Panc1 (cell line): ENCODE measurements around the gene PDE11A. TPM values are rescaled to one million over a fixed set of nuclear protein-coding genes. Genes with fewer than 3 reads are reported as not detected.

ENCODE experiments used
- ATAC-seq: fragments of 200-7000 bp; cut with Tn5 transposase; 2 replicates; pipeline ENCODE4 v1.9.1; 2020; ENCODE audit warnings: mild to moderate bottlenecking, moderate library complexity
- BruUV-seq: library from RNA; stranded (reverse); fragments of 400-500 nt; replicated peaks from 2 replicates; lab custom pipeline; 2021; lab: Mats Ljungman, UMichigan
- CTCF ChIA-PET: fragments of 300-600 bp; sonication (Branson Sonifier 250); formaldehyde crosslinking; loops from one replicate; lab custom pipeline; 2022; ENCODE audit warnings: antibody characterized with exemption; lab: Charles Lee
- POLR2A ChIA-PET: fragments of 300-600 bp; sonication (Branson Sonifier 250); formaldehyde crosslinking; loops from one replicate; lab custom pipeline; 2022; ENCODE audit warnings: antibody characterized with exemption; lab: Charles Lee
- DNase-seq: peaks from one replicate; pipeline ENCODE4 v3.0.0-alpha.2; 2010; ENCODE audit warnings: low read depth, low spot score
- H3K27ac ChIP-seq: 2 replicates; pipeline ENCODE4 v1.5.1; 2011; ENCODE audit warnings: mild to moderate bottlenecking, low read length, inconsistent platforms
- H3K27me3 ChIP-seq: fragments of 200-500 bp; sonication (Bioruptor generic); 2 replicates; pipeline ENCODE4 v1.6.0; 2014; ENCODE audit warnings: low read length, inconsistent platforms; ENCODE audit not compliant: control insufficient read depth, insufficient read depth
- H3K36me3 ChIP-seq: fragments of 200-500 bp; sonication (Bioruptor generic); 2 replicates; pipeline ENCODE4 v1.5.1; 2014; ENCODE audit warnings: inconsistent platforms, mild to moderate bottlenecking, low read length, moderate library complexity; ENCODE audit not compliant: control insufficient read depth, insufficient read depth
- H3K4me1 ChIP-seq: 2 replicates; pipeline ENCODE4 v1.5.1; 2011; ENCODE audit warnings: inconsistent platforms, mild to moderate bottlenecking, low read length, moderate library complexity; ENCODE audit not compliant: control insufficient read depth, insufficient read depth
- H3K4me3 ChIP-seq, 2 experiments: 2 replicates each; pipeline ENCODE4 v1.5.1; 2011 to 2012; ENCODE audit warnings: low read depth in 2 of 2, low read length in 2 of 2, mild to moderate bottlenecking in 2 of 2, inconsistent platforms in 1 of 2, moderate library complexity in 1 of 2
- H3K9me3 ChIP-seq: fragments of 200-500 bp; sonication (Bioruptor generic); 2 replicates; pipeline ENCODE4 v1.5.1; 2014; ENCODE audit warnings: low read depth, mild to moderate bottlenecking, inconsistent platforms, low read length, moderate library complexity; ENCODE audit not compliant: control insufficient read depth, insufficient read depth
- POLR2AphosphoS5 ChIP-seq: IDR thresholded peaks from 2 replicates; pipeline ENCODE4 v1.6.1; 2012; ENCODE audit warnings: mild to moderate bottlenecking, low read depth, low read length, moderate library complexity
- SIN3A ChIP-seq: IDR thresholded peaks from 2 replicates; pipeline ENCODE4 v1.6.1; 2012; ENCODE audit warnings: low read depth, mild to moderate bottlenecking, low read length, moderate library complexity, borderline replicate concordance; ENCODE audit not compliant: insufficient read depth
- TCF7L2 ChIP-seq: IDR thresholded peaks from 2 replicates; pipeline ENCODE4 v1.6.1; 2011; ENCODE audit warnings: mild to moderate bottlenecking, low read depth, low read length, inconsistent platforms
- in situ Hi-C: cut with HindIII; loops from 2 replicates; pipeline ENCODE4 v1.10.0; 2016; ENCODE audit warnings: low sequenced_read_pairs, low pct_unique_long_range_greater_than_20kb
- intact Hi-C: fragments of 100-400 bp; cut with micrococcal nuclease; formaldehyde crosslinking; loops from one replicate; pipeline ENCODE4 v1.10.0; 2022; ENCODE audit not compliant: unreplicated experiment
- total RNA-seq: library from RNA; stranded (reverse); gene quantifications from one replicate; pipeline ENCODE4 v1.2.1, GENCODE V29; 2021; ENCODE audit not compliant: unreplicated experiment
- TF ChIP-seq, protein P1 (sequence below): fragments of 450-650 bp; IDR thresholded peaks from 2 replicates; pipeline ENCODE4 v1.5.1; 2017; ENCODE audit warnings: mild to moderate bottlenecking
- TF ChIP-seq, protein P2 (sequence below), 2 experiments: IDR thresholded peaks; 2 replicates each; pipeline ENCODE4 v1.6.1; 2011 to 2012; ENCODE audit warnings: low read depth in 2 of 2, control low read depth in 1 of 2, low read length in 1 of 2, mild to moderate bottlenecking in 1 of 2, moderate library complexity in 1 of 2; ENCODE audit not compliant: insufficient read depth in 1 of 2

PDE11A gene
- total RNA-seq, 1 experiment from 2014 or later = not detected

DNA sequence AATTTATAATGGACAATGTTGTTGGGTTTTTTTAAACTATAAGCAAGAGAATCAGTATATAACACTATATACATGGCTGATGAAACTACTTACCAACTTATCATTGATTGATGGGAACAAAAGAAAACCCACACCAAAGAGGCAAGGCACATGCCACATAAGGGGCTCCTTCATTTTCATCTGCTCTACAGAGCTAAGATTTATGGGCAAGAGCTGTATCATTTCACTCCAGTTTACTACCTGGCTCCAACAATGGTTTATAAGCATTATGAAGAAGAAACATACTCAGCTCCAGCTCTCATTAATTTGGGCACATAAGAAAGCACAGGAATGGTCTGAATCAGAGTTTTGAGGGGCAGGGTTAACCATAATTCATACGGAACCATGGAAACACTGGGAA is 396.8 kb downstream of the PDE11A start:
- in situ Hi-C loops = no loop called here

DNA sequence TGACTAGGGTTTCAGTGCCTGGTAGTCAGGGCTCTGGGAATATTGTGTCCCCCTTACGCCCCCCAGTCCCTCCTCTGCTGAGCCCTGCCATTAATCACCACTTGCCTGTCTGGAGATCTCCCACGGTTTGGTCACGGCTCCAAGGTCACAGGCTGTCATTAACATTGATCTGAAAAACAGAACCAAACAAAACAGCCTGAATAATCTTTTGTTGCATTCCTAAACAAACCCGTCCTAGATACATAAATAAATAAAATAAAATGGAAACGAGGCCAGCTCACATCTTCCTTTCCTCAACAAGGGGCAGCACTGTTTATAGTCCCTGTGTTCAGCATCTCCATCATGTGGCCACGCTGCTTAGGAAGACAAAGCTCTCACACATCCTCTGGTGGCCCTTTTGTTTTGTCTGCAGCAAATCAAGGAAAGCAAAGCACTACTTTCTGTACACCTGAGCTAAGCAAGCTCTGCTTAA is 397.2 kb downstream of the PDE11A start:
- no peaks in the 10 kb centered on the region for H3K9me3 ChIP-seq
- no TSS peak for BruUV-seq
- CTCF ChIA-PET = no interaction called here
- intact Hi-C loops = no loop called here
- H3K27me3 ChIP-seq = 0 out of 2 replicates have a peak, but pooled peaks cover 2% of the 10 kb centered on the region
- no peak for DNase-seq
- no peak overlapping the region for H3K4me3 ChIP-seq
- ATAC-seq = no peak
- no peaks in the 10 kb centered on the region for H3K36me3 ChIP-seq
- in situ Hi-C loops = no loop called here
- no peaks in the 10 kb centered on the region for H3K4me1 ChIP-seq
- TF ChIP-seq TCF7L2 (no peak), POLR2AphosphoS5 (no peak), SIN3A (no peak)
- TF ChIP-seq, protein P1, sequence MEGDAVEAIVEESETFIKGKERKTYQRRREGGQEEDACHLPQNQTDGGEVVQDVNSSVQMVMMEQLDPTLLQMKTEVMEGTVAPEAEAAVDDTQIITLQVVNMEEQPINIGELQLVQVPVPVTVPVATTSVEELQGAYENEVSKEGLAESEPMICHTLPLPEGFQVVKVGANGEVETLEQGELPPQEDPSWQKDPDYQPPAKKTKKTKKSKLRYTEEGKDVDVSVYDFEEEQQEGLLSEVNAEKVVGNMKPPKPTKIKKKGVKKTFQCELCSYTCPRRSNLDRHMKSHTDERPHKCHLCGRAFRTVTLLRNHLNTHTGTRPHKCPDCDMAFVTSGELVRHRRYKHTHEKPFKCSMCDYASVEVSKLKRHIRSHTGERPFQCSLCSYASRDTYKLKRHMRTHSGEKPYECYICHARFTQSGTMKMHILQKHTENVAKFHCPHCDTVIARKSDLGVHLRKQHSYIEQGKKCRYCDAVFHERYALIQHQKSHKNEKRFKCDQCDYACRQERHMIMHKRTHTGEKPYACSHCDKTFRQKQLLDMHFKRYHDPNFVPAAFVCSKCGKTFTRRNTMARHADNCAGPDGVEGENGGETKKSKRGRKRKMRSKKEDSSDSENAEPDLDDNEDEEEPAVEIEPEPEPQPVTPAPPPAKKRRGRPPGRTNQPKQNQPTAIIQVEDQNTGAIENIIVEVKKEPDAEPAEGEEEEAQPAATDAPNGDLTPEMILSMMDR = no peak
- TF ChIP-seq, protein P2, sequence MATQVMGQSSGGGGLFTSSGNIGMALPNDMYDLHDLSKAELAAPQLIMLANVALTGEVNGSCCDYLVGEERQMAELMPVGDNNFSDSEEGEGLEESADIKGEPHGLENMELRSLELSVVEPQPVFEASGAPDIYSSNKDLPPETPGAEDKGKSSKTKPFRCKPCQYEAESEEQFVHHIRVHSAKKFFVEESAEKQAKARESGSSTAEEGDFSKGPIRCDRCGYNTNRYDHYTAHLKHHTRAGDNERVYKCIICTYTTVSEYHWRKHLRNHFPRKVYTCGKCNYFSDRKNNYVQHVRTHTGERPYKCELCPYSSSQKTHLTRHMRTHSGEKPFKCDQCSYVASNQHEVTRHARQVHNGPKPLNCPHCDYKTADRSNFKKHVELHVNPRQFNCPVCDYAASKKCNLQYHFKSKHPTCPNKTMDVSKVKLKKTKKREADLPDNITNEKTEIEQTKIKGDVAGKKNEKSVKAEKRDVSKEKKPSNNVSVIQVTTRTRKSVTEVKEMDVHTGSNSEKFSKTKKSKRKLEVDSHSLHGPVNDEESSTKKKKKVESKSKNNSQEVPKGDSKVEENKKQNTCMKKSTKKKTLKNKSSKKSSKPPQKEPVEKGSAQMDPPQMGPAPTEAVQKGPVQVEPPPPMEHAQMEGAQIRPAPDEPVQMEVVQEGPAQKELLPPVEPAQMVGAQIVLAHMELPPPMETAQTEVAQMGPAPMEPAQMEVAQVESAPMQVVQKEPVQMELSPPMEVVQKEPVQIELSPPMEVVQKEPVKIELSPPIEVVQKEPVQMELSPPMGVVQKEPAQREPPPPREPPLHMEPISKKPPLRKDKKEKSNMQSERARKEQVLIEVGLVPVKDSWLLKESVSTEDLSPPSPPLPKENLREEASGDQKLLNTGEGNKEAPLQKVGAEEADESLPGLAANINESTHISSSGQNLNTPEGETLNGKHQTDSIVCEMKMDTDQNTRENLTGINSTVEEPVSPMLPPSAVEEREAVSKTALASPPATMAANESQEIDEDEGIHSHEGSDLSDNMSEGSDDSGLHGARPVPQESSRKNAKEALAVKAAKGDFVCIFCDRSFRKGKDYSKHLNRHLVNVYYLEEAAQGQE (IDR thresholded peaks at IDR 0.05; ENCODE audit: insufficient read depth in 1 of 2, low read depth in 2 of 2, low read length in 1 of 2) = no peak
- POLR2A ChIA-PET = no interaction called here
- H3K27ac ChIP-seq = no peak overlapping the region

More for the DNA sequence above, 396.8 kb downstream of the PDE11A start:
- no peaks in the 10 kb centered on the region for H3K36me3 ChIP-seq
- ChIA-PET POLR2A (no interaction called here), CTCF (no interaction called here)
- H3K27me3 ChIP-seq = 0 out of 2 replicates have a peak, but pooled peaks cover 2% of the 10 kb centered on the region
- ATAC-seq (no peak), DNase-seq (no peak)
- H3K4me3 ChIP-seq = no peak overlapping the region
- intact Hi-C loops = no loop called here
- no peak overlapping the region for H3K27ac ChIP-seq
- no peaks in the 10 kb centered on the region for H3K4me1 ChIP-seq
- BruUV-seq = no TSS peak
- TF ChIP-seq, protein P1 = no peak
- TF ChIP-seq SIN3A (no peak), POLR2AphosphoS5 (no peak), TCF7L2 (no peak)
- TF ChIP-seq, protein P2 (IDR thresholded peaks at IDR 0.05; ENCODE audit: insufficient read depth in 1 of 2, low read depth in 2 of 2, low read length in 1 of 2) = no peak
- H3K9me3 ChIP-seq = no peaks in the 10 kb centered on the region
